ENCODE measurements around the gene RUNX3. TPM values are rescaled to one million over a fixed set of nuclear protein-coding genes. Genes with fewer than 3 reads are reported as not detected.

Gene RUNX3
- total and polyA plus RNA-seq, 8 donors: 0.29 to 6.1 (median 2.6) TPM; not detected in 1

DNA sequence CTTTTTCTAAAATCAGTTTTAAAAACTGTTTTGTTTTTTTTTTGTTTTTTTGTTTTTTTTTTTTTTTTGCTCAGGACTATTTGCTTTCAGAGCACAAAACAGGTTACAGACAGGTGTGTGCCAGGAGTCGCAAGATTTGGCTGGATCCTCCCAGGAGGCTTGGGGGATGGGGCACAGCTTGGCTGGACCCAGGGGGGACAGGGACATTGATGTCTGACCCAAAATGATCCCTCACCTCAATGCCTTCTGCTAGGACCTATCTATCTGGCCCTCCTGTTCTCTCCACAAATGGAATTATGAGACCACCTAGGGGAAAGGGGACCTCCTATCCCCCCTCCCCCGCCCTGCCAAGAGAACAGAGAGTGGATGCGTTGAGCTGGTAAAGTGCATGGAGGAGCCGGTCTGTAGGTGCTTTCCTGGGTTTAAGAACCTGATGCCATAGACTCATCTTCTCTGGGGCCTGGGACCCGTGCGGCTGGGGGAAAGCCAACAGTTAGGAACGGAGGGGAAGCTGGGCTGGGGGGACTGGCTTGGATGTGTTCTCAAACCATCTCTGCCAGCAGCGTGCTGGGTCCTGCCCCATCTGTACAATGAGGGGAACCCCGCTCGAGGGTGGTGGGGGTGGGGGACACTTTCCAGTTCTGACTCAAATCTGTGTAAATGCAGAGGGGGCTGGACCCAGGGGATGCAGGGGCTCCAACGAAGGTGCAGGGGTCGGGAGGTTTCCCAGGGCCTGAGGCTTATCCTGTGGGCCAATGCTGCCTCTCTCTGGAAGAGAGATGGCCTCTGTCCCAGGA, 28.9 kb downstream of the RUNX3 start:
- peaks cover 0 to 67% (median 6%) of the 10 kb centered on the region in 3 donors for H3K27me3 ChIP-seq
- DNase-seq: peak; percentile 0 to 17
- H3K4me3 ChIP-seq: no peak overlapping the region
- H3K27ac ChIP-seq: no peak overlapping the region
- WGBS, 5 donors: 70 to 80% (median 78%) methylated on average over 10 to 12 of the region's 12 CpGs
- no peak for TF ChIP-seq POLR2AphosphoS5 (IDR thresholded peaks at IDR 0.05)
- H3K9me3 ChIP-seq: no peaks in the 10 kb centered on the region
- H3K4me1 ChIP-seq: peaks cover 0 to 10% (median 0%) of the 10 kb centered on the region in 4 donors
- peaks cover 0 to 45% (median 4%) of the 10 kb centered on the region in 4 donors for H3K36me3 ChIP-seq
- intact Hi-C loops (cut with DNase I; ENCODE audit: low total_unique reads): no loop called here

DNA sequence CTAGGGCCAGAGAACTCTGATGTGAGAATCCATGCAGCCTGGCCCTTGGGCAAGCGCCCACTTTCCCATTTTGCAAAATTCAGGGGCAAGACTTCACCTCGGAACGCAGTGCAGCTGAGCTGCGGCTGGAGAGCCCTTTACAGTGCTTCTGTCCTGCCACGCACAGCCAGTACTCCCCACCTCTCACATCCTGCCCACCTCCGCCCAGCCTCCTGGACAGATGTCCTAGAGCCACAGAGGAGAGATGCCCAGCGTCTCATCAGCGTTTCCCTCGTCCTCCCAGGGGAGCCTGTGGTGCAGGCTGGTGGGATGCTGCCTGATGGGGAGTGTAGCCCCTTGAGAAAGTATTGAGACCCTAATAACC, 29.6 kb downstream of the RUNX3 start:
- peak; percentile 0 to 17 for DNase-seq
- H3K4me1 ChIP-seq: peaks cover 0 to 10% (median 0%) of the 10 kb centered on the region in 4 donors
- no peak overlapping the region for H3K27ac ChIP-seq
- H3K27me3 ChIP-seq: peaks cover 0 to 60% (median 6%) of the 10 kb centered on the region in 3 donors
- no peak overlapping the region for H3K4me3 ChIP-seq
- intact Hi-C loops (cut with DNase I; ENCODE audit: low total_unique reads): no loop called here
- peaks cover 0 to 38% (median 4%) of the 10 kb centered on the region in 4 donors for H3K36me3 ChIP-seq
- WGBS, 5 donors: 66 to 81% (median 79%) methylated on average over 4 to 9 of the region's 9 CpGs
- no peak for TF ChIP-seq EP300 (IDR thresholded peaks at IDR 0.05)
- no peak for TF ChIP-seq POLR2AphosphoS5 (IDR thresholded peaks at IDR 0.05)
- no peak for TF ChIP-seq POLR2A (IDR thresholded peaks at IDR 0.05)
- TF ChIP-seq, protein P1, sequence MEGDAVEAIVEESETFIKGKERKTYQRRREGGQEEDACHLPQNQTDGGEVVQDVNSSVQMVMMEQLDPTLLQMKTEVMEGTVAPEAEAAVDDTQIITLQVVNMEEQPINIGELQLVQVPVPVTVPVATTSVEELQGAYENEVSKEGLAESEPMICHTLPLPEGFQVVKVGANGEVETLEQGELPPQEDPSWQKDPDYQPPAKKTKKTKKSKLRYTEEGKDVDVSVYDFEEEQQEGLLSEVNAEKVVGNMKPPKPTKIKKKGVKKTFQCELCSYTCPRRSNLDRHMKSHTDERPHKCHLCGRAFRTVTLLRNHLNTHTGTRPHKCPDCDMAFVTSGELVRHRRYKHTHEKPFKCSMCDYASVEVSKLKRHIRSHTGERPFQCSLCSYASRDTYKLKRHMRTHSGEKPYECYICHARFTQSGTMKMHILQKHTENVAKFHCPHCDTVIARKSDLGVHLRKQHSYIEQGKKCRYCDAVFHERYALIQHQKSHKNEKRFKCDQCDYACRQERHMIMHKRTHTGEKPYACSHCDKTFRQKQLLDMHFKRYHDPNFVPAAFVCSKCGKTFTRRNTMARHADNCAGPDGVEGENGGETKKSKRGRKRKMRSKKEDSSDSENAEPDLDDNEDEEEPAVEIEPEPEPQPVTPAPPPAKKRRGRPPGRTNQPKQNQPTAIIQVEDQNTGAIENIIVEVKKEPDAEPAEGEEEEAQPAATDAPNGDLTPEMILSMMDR (IDR thresholded peaks at IDR 0.05): no peak
- no peaks in the 10 kb centered on the region for H3K9me3 ChIP-seq

DNA sequence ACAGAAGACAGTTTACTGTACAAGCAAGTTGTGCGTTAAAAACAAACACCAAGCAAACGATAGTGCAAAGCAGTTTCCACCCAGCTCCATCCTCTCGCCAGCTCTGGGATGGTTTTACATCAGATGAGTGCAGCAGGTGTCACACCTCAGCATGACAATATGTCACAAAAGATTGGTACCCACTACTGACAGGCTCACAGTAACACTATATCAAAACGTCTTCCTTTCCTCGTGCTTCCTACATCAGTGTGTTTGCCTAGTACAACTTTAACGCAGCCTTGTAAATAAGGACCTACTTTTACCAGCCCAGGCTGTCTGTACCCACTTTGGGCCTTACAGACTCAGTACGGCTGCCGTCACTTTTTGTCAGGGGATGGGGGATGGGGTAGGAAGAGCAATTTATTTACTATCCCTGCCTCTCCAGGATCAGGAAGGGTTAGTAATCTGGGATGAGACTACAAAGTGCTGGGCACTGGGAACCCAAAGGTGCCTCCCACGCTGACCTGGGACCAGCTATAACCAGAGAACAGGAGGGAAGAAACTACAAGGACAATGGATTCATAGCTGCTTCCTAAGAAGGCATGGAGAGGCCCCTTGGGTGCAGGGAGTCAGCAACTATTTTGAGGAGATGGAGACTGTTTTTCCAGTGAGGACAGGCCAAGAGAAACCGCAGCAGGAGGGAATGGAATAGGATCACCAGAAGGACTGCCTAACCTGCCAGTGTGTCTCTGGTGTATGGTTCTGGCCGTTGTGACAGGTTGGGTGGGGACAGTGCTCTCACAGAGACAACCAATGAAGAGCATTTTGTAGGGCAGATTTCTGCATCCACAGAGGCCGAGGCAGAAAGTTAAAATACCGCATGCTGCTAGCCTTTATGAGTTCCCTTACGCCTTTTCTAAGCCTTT, 30.2 kb downstream of the RUNX3 start:
- no peak for DNase-seq
- peaks cover 0 to 54% (median 6%) of the 10 kb centered on the region in 3 donors for H3K27me3 ChIP-seq
- H3K36me3 ChIP-seq: peaks cover 0 to 31% (median 4%) of the 10 kb centered on the region in 4 donors
- H3K4me3 ChIP-seq: no peak overlapping the region
- TF ChIP-seq, protein P1 (IDR thresholded peaks at IDR 0.05): no peak
- TF ChIP-seq POLR2AphosphoS5 (IDR thresholded peaks at IDR 0.05): no peak
- no peak for TF ChIP-seq EP300 (IDR thresholded peaks at IDR 0.05)
- peaks cover 0 to 10% (median 0%) of the 10 kb centered on the region in 4 donors for H3K4me1 ChIP-seq
- H3K27ac ChIP-seq: no peak overlapping the region
- 64 to 72% (median 67%) methylated on average over 14 of the region's 14 CpGs for WGBS, 5 donors
- no peaks in the 10 kb centered on the region for H3K9me3 ChIP-seq
- intact Hi-C loops (cut with DNase I; ENCODE audit: low total_unique reads): no loop called here

DNA sequence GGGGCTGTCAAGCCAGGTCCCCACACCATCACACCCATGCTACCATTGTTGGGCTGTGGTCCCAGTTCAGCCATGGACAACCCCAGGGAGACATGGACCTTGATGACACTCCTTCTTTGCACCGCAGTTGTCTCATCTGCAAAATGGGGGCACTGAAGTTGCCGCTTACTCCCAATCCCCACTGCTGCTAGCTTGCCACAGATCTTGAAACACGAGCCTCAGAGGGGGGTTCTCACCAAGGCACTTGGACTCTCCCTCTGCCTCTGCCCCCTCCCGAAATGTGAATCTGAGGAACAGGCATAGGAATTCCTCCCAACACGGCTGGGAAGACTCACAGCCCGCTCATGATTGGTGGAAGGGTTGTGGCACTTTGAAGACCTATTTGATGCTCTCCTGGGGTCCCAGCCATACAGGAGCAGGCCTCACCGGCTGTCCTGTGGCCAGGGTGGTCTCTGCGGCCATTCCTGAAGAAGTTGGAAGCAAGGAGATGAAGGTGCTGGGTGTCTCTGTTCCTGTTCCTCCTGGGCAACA, 31.1 kb downstream of the RUNX3 start:
- H3K36me3 ChIP-seq: peaks cover 0 to 24% (median 4%) of the 10 kb centered on the region in 4 donors
- 79 to 82% (median 81%) methylated on average over 8 of the region's 8 CpGs for WGBS, 5 donors
- no peaks in the 10 kb centered on the region for H3K9me3 ChIP-seq
- peaks cover 0 to 10% (median under 1%) of the 10 kb centered on the region in 4 donors for H3K4me1 ChIP-seq
- no peak overlapping the region for H3K27ac ChIP-seq
- intact Hi-C loops (cut with DNase I; ENCODE audit: low total_unique reads): no loop called here
- DNase-seq: peak; percentile 1 to 9
- H3K4me3 ChIP-seq: no peak overlapping the region
- H3K27me3 ChIP-seq: peaks cover 0 to 45% (median 6%) of the 10 kb centered on the region in 3 donors
- TF ChIP-seq POLR2AphosphoS5 (IDR thresholded peaks at IDR 0.05) (no peak), EP300 (IDR thresholded peaks at IDR 0.05) (no peak), POLR2A (IDR thresholded peaks at IDR 0.05) (no peak)
- TF ChIP-seq, protein P1 (IDR thresholded peaks at IDR 0.05): no peak
